A673 (cell line): ENCODE measurements around the gene AP4E1. TPM values are rescaled to one million over a fixed set of nuclear protein-coding genes. Genes with fewer than 3 reads are reported as not detected.

Experiments used
- BruUV-seq: library from RNA; stranded (reverse); fragments of 400-500 nt; replicated peaks from 2 replicates; lab custom pipeline; 2021; lab: Mats Ljungman, UMichigan
- CTCF ChIA-PET: fragments of 300-600 bp; sonication (Branson Sonifier 250); formaldehyde crosslinking; loops from one replicate; lab custom pipeline; 2022; ENCODE audit warnings: antibody characterized with exemption; lab: Charles Lee
- POLR2A ChIA-PET: fragments of 300-600 bp; sonication (Branson Sonifier 250); formaldehyde crosslinking; loops from one replicate; lab custom pipeline; 2022; ENCODE audit warnings: antibody characterized with exemption; ENCODE audit not compliant: low non-redundant PET; lab: Charles Lee
- DNase-seq: peaks from one replicate; pipeline ENCODE4 v3.0.0-alpha.2; 2015; ENCODE audit warnings: low spot score
- H3K27ac ChIP-seq: fragments of 200-600 bp; sonication (generic); 2 replicates; pipeline ENCODE4 v1.5.1; 2016; ENCODE audit warnings: mixed run types, low read depth, mild to moderate bottlenecking, mixed read lengths, antibody characterized with exemption, low read length; ENCODE audit not compliant: poor library complexity, severe bottlenecking
- H3K27me3 ChIP-seq: fragments of 200-600 bp; sonication (generic); replicated peaks from 2 replicates; pipeline ENCODE4 v1.6.1; 2017; ENCODE audit warnings: mixed run types, low read depth, mild to moderate bottlenecking, mixed read lengths, antibody characterized with exemption, low read length; ENCODE audit not compliant: insufficient read depth, poor library complexity
- H3K36me3 ChIP-seq: fragments of 200-600 bp; sonication (generic); 2 replicates; pipeline ENCODE4 v1.6.1; 2016; ENCODE audit warnings: mixed run types, mild to moderate bottlenecking, mixed read lengths, antibody characterized with exemption, low read length; ENCODE audit not compliant: insufficient read depth, poor library complexity, severe bottlenecking
- H3K4me1 ChIP-seq: fragments of 200-600 bp; sonication (generic); 2 replicates; pipeline ENCODE4 v1.6.1; 2017; ENCODE audit warnings: mixed run types, mild to moderate bottlenecking, mixed read lengths, antibody characterized with exemption, low read length; ENCODE audit not compliant: insufficient read depth, poor library complexity, severe bottlenecking
- H3K4me3 ChIP-seq: fragments of 200-600 bp; sonication (generic); 2 replicates; pipeline ENCODE4 v1.5.1; 2016; ENCODE audit warnings: low read depth, mixed run types, mild to moderate bottlenecking, mixed read lengths, low read length; ENCODE audit not compliant: poor library complexity, severe bottlenecking
- H3K9me3 ChIP-seq: fragments of 200-600 bp; sonication (generic); 2 replicates; pipeline ENCODE4 v1.6.1; 2016; ENCODE audit warnings: mixed run types, low read depth, mild to moderate bottlenecking, mixed read lengths, antibody characterized with exemption, low read length; ENCODE audit not compliant: poor library complexity, severe bottlenecking
- EZH2 ChIP-seq: fragments of 200-600 bp; sonication (generic); IDR thresholded peaks from 2 replicates; pipeline ENCODE4 v1.6.1; 2017; ENCODE audit warnings: borderline replicate concordance, low read depth, mild to moderate bottlenecking, mixed read lengths, antibody characterized with exemption, low read length; ENCODE audit not compliant: poor library complexity, severe bottlenecking
- intact Hi-C: fragments of 100-400 bp; cut with micrococcal nuclease; formaldehyde crosslinking; loops from one replicate; pipeline ENCODE4 v1.10.0; 2022; ENCODE audit not compliant: unreplicated experiment
- total RNA-seq: library from RNA; stranded (reverse); gene quantifications from 2 replicates; pipeline ENCODE4 v1.2.3, GENCODE V29; 2021
- TF ChIP-seq, protein P1 (sequence below): fragments of 300-800, 200-600 bp; sonication (generic); conservative IDR thresholded peaks from 2 replicates; pipeline ENCODE4 v1.5.1; 2017; ENCODE audit warnings: low read depth, mild to moderate bottlenecking, antibody characterized with exemption, low read length, moderate library complexity, mixed read lengths

Gene AP4E1
- total RNA-seq, 1 experiment from 2014 or later, result 13.9 TPM

GRCh38 chr15:50929062-50929461 lies 20.6 kb downstream of the AP4E1 start:
- Histone ChIP-seq H3K9me3 (no peaks in the 10 kb centered on the region), H3K27ac (no peak overlapping the region), H3K27me3 (no peaks in the 10 kb centered on the region), H3K4me1 (no peaks in the 10 kb centered on the region), H3K4me3 (no peak overlapping the region), H3K36me3 (peaks cover 28% of the 10 kb centered on the region)
- BruUV-seq, result no TSS peak
- ChIA-PET POLR2A (no interaction called here), CTCF (no interaction called here)
- no peak for DNase-seq
- intact Hi-C loops, result no loop called here
- no peak for TF ChIP-seq EZH2
- TF ChIP-seq, protein P1, sequence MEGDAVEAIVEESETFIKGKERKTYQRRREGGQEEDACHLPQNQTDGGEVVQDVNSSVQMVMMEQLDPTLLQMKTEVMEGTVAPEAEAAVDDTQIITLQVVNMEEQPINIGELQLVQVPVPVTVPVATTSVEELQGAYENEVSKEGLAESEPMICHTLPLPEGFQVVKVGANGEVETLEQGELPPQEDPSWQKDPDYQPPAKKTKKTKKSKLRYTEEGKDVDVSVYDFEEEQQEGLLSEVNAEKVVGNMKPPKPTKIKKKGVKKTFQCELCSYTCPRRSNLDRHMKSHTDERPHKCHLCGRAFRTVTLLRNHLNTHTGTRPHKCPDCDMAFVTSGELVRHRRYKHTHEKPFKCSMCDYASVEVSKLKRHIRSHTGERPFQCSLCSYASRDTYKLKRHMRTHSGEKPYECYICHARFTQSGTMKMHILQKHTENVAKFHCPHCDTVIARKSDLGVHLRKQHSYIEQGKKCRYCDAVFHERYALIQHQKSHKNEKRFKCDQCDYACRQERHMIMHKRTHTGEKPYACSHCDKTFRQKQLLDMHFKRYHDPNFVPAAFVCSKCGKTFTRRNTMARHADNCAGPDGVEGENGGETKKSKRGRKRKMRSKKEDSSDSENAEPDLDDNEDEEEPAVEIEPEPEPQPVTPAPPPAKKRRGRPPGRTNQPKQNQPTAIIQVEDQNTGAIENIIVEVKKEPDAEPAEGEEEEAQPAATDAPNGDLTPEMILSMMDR, result no peak

DNA sequence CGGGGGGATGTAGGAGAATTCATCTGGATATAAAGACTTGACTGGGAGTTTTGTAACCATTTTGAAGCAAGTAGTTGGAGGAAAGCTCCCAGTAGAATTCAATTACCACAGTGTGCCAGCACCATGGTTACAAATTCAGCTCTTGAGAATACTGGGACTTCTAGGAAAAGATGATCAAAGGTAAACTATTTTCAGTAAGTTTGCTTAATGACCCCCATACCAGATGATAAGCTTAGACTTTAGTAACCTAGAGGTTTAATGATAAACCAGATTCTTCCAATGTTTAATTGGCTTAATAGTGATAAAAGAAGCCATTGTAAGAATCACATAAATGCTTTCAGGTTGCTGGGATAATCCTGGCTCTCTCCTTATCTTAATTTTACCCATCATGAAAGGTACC lies 22.3 kb downstream of the AP4E1 start:
- ChIA-PET POLR2A (no interaction called here), CTCF (no interaction called here)
- Histone ChIP-seq H3K27ac (no peak overlapping the region), H3K4me1 (no peaks in the 10 kb centered on the region), H3K36me3 (peaks cover 28% of the 10 kb centered on the region), H3K27me3 (no peaks in the 10 kb centered on the region), H3K4me3 (no peak overlapping the region), H3K9me3 (no peaks in the 10 kb centered on the region)
- BruUV-seq, result no TSS peak
- TF ChIP-seq, protein P1, result no peak
- TF ChIP-seq EZH2, result no peak
- intact Hi-C loops, result no loop called here
- no peak for DNase-seq

- no peaks in the 10 kb centered on the region for H3K27me3 ChIP-seq
- TF ChIP-seq, protein P1, result no peak
- no peak for TF ChIP-seq EZH2
- POLR2A ChIA-PET, result no interaction called here
- CTCF ChIA-PET, result no interaction called here
- H3K9me3 ChIP-seq, result no peaks in the 10 kb centered on the region
- H3K36me3 ChIP-seq, result peaks cover 14% of the 10 kb centered on the region
- H3K4me3 ChIP-seq, result no peak overlapping the region
- no peak for DNase-seq
- H3K27ac ChIP-seq, result no peak overlapping the region
- no TSS peak for BruUV-seq
- H3K4me1 ChIP-seq, result no peaks in the 10 kb centered on the region
- intact Hi-C loops, result no loop called here
Observed at GRCh38 chr15:50933341-50933740, 24.9 kb downstream of the AP4E1 start.
